Tibial nerve (tissue), 4 donors: ENCODE measurements around the gene DLGAP5. TPM values are rescaled to one million over a fixed set of nuclear protein-coding genes. Genes with fewer than 3 reads are reported as not detected.

Source experiments
- DNase-seq, 2 donors: peaks; one replicate each; pipeline ENCODE4 v3.0.0-alpha.2; 2019; ENCODE audit warnings: low spot score in 2 of 2
- H3K27ac ChIP-seq, 4 donors: fragments of 200-600 bp; sonication (generic) in 3 of 4; one replicate each; pipeline ENCODE4 v1.5.1; 2017 to 2019; ENCODE audit warnings: mild to moderate bottlenecking in 1 of 4
- H3K27me3 ChIP-seq, 2 donors: fragments of 200-600 bp; sonication (generic) in 1 of 2; one replicate each; pipeline versions ENCODE4 v1.5.1 to v1.6.0; 2017 to 2019
- H3K36me3 ChIP-seq, 3 donors: fragments of 200-600 bp; sonication (generic); one replicate each; pipeline ENCODE4 v1.5.1; 2018 to 2019
- H3K4me1 ChIP-seq, 4 donors: fragments of 200-600 bp; sonication (generic) in 3 of 4; one replicate each; pipeline ENCODE4 v1.5.1; 2017 to 2019
- H3K4me3 ChIP-seq, 4 donors: fragments of 200-600 bp; sonication (generic) in 3 of 4; one replicate each; pipeline ENCODE4 v1.5.1; 2017 to 2019; ENCODE audit warnings: mild to moderate bottlenecking in 1 of 4, moderate library complexity in 1 of 4
- H3K9me3 ChIP-seq, 4 donors: fragments of 200-600 bp; sonication (generic) in 3 of 4; one replicate each; pipeline ENCODE4 v1.5.1; 2017 to 2019
- EP300 ChIP-seq, 2 donors: sonication (generic); formaldehyde crosslinking; IDR thresholded peaks; one replicate each; pipeline ENCODE4 v1.6.1; 2017; ENCODE audit warnings: antibody characterized with exemption in 2 of 2, mild to moderate bottlenecking in 1 of 2
- POLR2A ChIP-seq, 2 donors: fragments of 450-650 bp; IDR thresholded peaks; one replicate each; pipeline ENCODE4 v1.6.1; 2017; ENCODE audit warnings: antibody characterized with exemption in 2 of 2, mild to moderate bottlenecking in 2 of 2, moderate library complexity in 2 of 2
- WGBS, 2 donors: methylation state at CpG; one replicate each; pipeline ENCODE4 v1.1.5; 2018; 5-methylcytosine and 5-hydroxymethylcytosine counted together
- total RNA-seq, 4 donors: library from RNA; depleted of rRNA; stranded (reverse); fragments of >200 nt; gene quantifications; one replicate each; pipeline ENCODE4 v1.1.0, GENCODE V29; 2016
- TF ChIP-seq, protein P1 (sequence below), 5 experiments: fragments of 200-600 bp in 3 of 5; fragments of 450-650 bp in 2 of 5; sonication (generic) in 3 of 5; IDR thresholded peaks; one replicate each; pipeline ENCODE4 v1.5.1; 2016 to 2019; ENCODE audit warnings: antibody characterized with exemption in 5 of 5, mild to moderate bottlenecking in 3 of 5, moderate library complexity in 2 of 5

The DLGAP5 gene
- total RNA-seq, 4 donors from 2014 or later, result 0.30 to 0.44 TPM; not detected in 2

DNA sequence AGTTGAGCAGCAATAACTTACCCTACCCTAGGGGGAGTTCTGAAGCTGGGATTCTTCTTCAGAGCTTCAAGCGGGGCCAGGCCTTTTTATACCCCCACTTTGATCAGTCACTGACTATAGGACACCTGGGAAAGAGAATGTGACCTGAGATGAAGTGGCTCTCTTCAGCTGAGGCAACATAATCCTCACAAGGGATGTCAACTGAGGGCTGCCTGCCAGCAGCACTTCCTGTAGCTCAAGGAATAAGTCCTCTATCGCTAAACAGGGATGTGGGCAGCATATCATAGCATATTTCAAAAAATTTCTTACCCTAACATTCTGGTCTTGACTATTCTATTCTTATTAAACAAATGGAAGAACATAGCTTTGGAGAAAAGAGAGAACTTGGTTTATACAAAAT, 45.0 kb downstream of the DLGAP5 start:
- WGBS, 2 donors, result 75 to 77% methylated on average over 2 of the region's 2 CpGs
- TF ChIP-seq, protein P1, sequence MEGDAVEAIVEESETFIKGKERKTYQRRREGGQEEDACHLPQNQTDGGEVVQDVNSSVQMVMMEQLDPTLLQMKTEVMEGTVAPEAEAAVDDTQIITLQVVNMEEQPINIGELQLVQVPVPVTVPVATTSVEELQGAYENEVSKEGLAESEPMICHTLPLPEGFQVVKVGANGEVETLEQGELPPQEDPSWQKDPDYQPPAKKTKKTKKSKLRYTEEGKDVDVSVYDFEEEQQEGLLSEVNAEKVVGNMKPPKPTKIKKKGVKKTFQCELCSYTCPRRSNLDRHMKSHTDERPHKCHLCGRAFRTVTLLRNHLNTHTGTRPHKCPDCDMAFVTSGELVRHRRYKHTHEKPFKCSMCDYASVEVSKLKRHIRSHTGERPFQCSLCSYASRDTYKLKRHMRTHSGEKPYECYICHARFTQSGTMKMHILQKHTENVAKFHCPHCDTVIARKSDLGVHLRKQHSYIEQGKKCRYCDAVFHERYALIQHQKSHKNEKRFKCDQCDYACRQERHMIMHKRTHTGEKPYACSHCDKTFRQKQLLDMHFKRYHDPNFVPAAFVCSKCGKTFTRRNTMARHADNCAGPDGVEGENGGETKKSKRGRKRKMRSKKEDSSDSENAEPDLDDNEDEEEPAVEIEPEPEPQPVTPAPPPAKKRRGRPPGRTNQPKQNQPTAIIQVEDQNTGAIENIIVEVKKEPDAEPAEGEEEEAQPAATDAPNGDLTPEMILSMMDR (IDR thresholded peaks at IDR 0.05), result no peak
- TF ChIP-seq EP300 (IDR thresholded peaks at IDR 0.05), result no peak
- TF ChIP-seq POLR2A (IDR thresholded peaks at IDR 0.05), result no peak
- peaks cover 2 to 67% (median 4%) of the 10 kb centered on the region in 3 donors for H3K36me3 ChIP-seq
- peak overlapping the region in 1 of 4 donors; percentile 32 for H3K27ac ChIP-seq
- no peaks in the 10 kb centered on the region for H3K9me3 ChIP-seq
- H3K4me3 ChIP-seq, result no peak overlapping the region
- H3K4me1 ChIP-seq, result peaks cover 0 to 6% (median 0%) of the 10 kb centered on the region in 4 donors
- no peak for DNase-seq
- no peaks in the 10 kb centered on the region for H3K27me3 ChIP-seq

DNA sequence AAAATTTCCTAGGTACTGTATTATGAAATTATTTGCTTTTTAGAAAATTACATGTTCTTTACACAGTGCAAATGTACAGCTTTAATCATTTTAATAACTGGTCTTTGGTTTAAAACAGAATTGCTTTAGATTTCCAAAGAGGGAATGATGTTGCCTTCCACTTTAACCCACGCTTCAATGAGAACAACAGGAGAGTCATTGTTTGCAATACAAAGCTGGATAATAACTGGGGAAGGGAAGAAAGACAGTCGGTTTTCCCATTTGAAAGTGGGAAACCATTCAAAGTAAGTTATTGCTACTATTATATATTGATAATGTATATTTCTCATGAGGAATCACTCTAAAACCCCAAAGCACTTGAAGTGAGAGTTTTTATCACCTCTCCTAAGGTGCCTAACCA, 48.9 kb downstream of the DLGAP5 start:
- 43 to 53% methylated on average over 2 of the region's 2 CpGs for WGBS, 2 donors

DNA sequence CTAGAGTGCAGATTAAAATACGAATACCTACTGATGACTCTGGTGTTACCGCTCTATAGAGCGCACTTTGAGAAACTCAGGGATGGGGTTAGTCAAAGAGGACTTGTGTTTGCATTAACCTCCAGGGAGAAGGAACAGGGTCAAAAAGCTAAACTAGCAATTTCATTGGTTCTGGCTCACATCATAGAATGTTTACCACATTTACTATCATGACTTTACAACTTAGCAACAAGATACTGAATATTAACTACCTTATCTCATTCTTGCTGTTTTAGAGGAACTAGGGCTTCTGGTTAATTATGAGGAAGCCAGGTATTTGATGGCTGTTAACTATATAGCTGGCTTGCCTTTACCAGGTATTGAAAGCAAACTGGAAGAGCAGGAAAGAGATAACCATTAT, 49.6 kb downstream of the DLGAP5 start:
- WGBS, 2 donors, result 84 to 87% methylated on average over 3 of the region's 3 CpGs
- TF ChIP-seq EP300 (IDR thresholded peaks at IDR 0.05) (no peak), POLR2A (IDR thresholded peaks at IDR 0.05) (no peak)
- TF ChIP-seq, protein P1 (IDR thresholded peaks at IDR 0.05), result no peak
- H3K36me3 ChIP-seq, result peaks cover 5 to 86% (median 10%) of the 10 kb centered on the region in 3 donors

More for the DNA sequence above, 48.9 kb downstream of the DLGAP5 start:
- no peaks in the 10 kb centered on the region for H3K9me3 ChIP-seq
- H3K27me3 ChIP-seq, result no peaks in the 10 kb centered on the region
- no peak for TF ChIP-seq EP300 (IDR thresholded peaks at IDR 0.05)
- TF ChIP-seq, protein P1 (IDR thresholded peaks at IDR 0.05), result no peak
- no peak for TF ChIP-seq POLR2A (IDR thresholded peaks at IDR 0.05)
- no peak for DNase-seq
- peak overlapping the region in 2 of 4 donors; percentile 60 to 69 for H3K27ac ChIP-seq
- H3K36me3 ChIP-seq, result peaks cover 7 to 92% (median 10%) of the 10 kb centered on the region in 3 donors
- H3K4me3 ChIP-seq, result no peak overlapping the region
- H3K4me1 ChIP-seq, result peaks cover 0 to 35% (median 12%) of the 10 kb centered on the region in 4 donors

DNA sequence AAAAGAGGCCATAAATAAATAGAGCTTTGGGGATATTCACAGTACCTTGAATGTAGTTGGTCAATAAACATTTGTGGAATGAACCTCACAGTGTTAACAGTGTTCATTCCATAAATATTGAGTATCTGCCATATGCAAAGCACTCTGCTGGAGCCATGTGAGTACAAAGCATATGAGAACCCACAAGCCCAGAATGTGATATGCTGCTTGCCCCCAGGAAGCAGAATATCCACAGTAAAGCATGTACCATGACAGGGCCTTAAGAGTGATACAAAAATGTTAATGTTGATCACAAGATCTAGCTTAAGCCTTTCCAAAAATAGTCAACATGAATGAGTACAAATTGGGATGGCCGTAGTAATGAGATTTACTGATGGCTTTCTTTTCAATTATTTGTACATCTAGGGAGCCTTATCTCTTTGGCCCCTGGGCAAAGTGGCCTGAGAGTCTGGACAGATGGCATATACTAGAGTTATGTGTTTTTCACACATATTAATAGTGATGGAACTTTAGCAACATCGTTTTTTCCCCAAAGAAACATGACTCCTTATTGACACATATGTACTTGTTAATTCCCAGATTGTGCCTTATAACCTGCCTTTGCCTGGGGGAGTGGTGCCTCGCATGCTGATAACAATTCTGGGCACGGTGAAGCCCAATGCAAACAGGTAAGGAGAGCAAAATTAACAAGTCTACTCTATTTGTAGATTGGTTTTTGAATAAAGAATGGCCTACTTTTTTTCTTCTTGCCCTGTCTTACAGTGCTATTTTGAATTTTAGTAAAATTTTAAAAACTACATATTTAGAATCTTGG, 51.5 kb downstream of the DLGAP5 start:
- no peaks in the 10 kb centered on the region for H3K27me3 ChIP-seq
- WGBS, 2 donors, result 94% methylated on average over 4 of the region's 4 CpGs
- peaks cover 5 to 68% (median 10%) of the 10 kb centered on the region in 3 donors for H3K36me3 ChIP-seq
- no peaks in the 10 kb centered on the region for H3K9me3 ChIP-seq
- peak overlapping the region in 1 of 4 donors; percentile 96 for H3K27ac ChIP-seq
- no peak for DNase-seq
- H3K4me1 ChIP-seq, result peaks cover 0 to 58% (median 29%) of the 10 kb centered on the region in 4 donors
- no peak overlapping the region for H3K4me3 ChIP-seq
- no peak for TF ChIP-seq EP300 (IDR thresholded peaks at IDR 0.05)
- TF ChIP-seq POLR2A (IDR thresholded peaks at IDR 0.05), result no peak
- TF ChIP-seq, protein P1 (IDR thresholded peaks at IDR 0.05), result no peak

More for the DNA sequence above, 49.6 kb downstream of the DLGAP5 start:
- H3K27ac ChIP-seq, result peak overlapping the region in 2 of 4 donors; percentile 60 to 69
- no peak for DNase-seq
- peaks cover 0 to 42% (median 16%) of the 10 kb centered on the region in 4 donors for H3K4me1 ChIP-seq
- no peaks in the 10 kb centered on the region for H3K9me3 ChIP-seq
- no peaks in the 10 kb centered on the region for H3K27me3 ChIP-seq
- no peak overlapping the region for H3K4me3 ChIP-seq

DNA sequence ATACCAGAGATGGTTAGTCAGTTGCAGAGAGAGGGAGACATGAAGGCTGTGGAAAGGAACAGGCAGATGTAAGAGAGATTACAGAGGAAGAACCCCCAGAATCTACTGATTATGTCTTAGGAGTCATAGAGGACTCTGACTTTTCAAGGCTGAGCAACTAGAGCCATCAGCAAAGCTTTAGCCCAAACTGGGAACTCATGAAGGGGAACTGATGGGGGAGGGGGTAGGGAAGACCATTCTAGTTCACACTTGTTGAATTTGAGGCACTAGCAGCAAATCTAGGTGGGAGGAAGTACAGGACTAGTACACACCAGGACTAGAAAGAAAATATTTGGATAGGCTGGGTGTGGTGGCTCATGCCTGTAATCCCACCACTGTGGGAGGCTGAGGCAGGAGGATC, 52.2 kb downstream of the DLGAP5 start:
- H3K27ac ChIP-seq, result peak overlapping the region in 2 of 4 donors; percentile 84 to 96
- TF ChIP-seq, protein P1 (IDR thresholded peaks at IDR 0.05), result no peak
- TF ChIP-seq POLR2A (IDR thresholded peaks at IDR 0.05) (no peak), EP300 (IDR thresholded peaks at IDR 0.05) (no peak)
- H3K4me1 ChIP-seq, result peaks cover 0 to 66% (median 34%) of the 10 kb centered on the region in 4 donors
- no peak overlapping the region for H3K4me3 ChIP-seq
- H3K9me3 ChIP-seq, result no peaks in the 10 kb centered on the region
- H3K27me3 ChIP-seq, result no peaks in the 10 kb centered on the region
- DNase-seq, result no peak
- H3K36me3 ChIP-seq, result peaks cover 4 to 65% (median 10%) of the 10 kb centered on the region in 3 donors
